Astrocyte of the spinal cord (primary cell): Measurements from ENCODE around the gene LTBP2.

Experiments used
- DNase-seq: peaks from one replicate; pipeline ENCODE4 v3.0.0; 2011; ENCODE audit warnings: low read depth, low spot score
- H3K4me3 ChIP-seq: 2 replicates; pipeline ENCODE4 v1.5.1; 2011; ENCODE audit warnings: low read depth, mild to moderate bottlenecking, low read length, moderate library complexity
- CTCF ChIP-seq: IDR thresholded peaks from 2 replicates; pipeline ENCODE4 v1.5.1; 2012; ENCODE audit warnings: low read depth, mild to moderate bottlenecking, low read length, inconsistent platforms
- in situ Hi-C: cut with HindIII; loops from 2 replicates; pipeline ENCODE4 v1.10.0; 2017; ENCODE audit warnings: low sequenced_read_pairs

The LTBP2 gene

GRCh38 chr14:74575936-74576335 is 36.1 kb downstream of the LTBP2 start:
- no peak for TF ChIP-seq CTCF
- no peak for DNase-seq
- in situ Hi-C loops: no loop called here
- no peak overlapping the region for H3K4me3 ChIP-seq

- TF ChIP-seq CTCF: no peak
- in situ Hi-C loops: no loop called here
- DNase-seq: no peak
- no peak overlapping the region for H3K4me3 ChIP-seq
Observed at GRCh38 chr14:74575507-74575906, 36.5 kb downstream of the LTBP2 start.

GRCh38 chr14:74574706-74575105 is 37.3 kb downstream of the LTBP2 start:
- TF ChIP-seq CTCF: no peak
- DNase-seq: no peak
- no peak overlapping the region for H3K4me3 ChIP-seq
- in situ Hi-C loops: no loop called here

- H3K4me3 ChIP-seq: no peak overlapping the region
- TF ChIP-seq CTCF: no peak
- peak; percentile 34 for DNase-seq
- in situ Hi-C loops: no loop called here
Observed at GRCh38 chr14:74574090-74574433, 38.0 kb downstream of the LTBP2 start.

GRCh38 chr14:74573421-74574089 is 38.5 kb downstream of the LTBP2 start:
- in situ Hi-C loops: no loop called here
- peak; percentile 12 for TF ChIP-seq CTCF
- DNase-seq: peak; percentile 26
- no peak overlapping the region for H3K4me3 ChIP-seq

GRCh38 chr14:74572726-74573301 is 39.2 kb downstream of the LTBP2 start:
- no peak for TF ChIP-seq CTCF
- peak overlapping the region; percentile 13 for H3K4me3 ChIP-seq
- DNase-seq: peak; percentile 65
- in situ Hi-C loops: no loop called here
